ENCODE data around the gene POU5F2. TPM values are rescaled to one million over a fixed set of nuclear protein-coding genes. Genes with fewer than 3 reads are reported as not detected.

POU5F2 gene
- total RNA-seq, 2 donors from 2014 or later: 0.40 to 0.84 TPM

- no peaks in the 10 kb centered on the region for H3K27me3 Mint-ChIP-seq (ENCODE audit: insufficient read depth)
- no peak overlapping the region for H3K9ac ChIP-seq (ENCODE audit: extremely low read depth, low read length, poor library complexity, severe bottlenecking)
- H3K4me1 ChIP-seq (ENCODE audit: control insufficient read depth, insufficient read depth, low read length): no peaks in the 10 kb centered on the region
- no peak overlapping the region for H3K4me3 ChIP-seq (ENCODE audit: low read length)
- 80 to 90% methylated on average over 2 to 3 of the region's 3 CpGs for WGBS, 2 experiments (ENCODE audit: insufficient coverage in 1 of 2, insufficient read length in 1 of 2)
- H3K36me3 ChIP-seq (ENCODE audit: control insufficient read depth, insufficient read depth, low read length): no peaks in the 10 kb centered on the region
- no peak overlapping the region for H3K27ac Mint-ChIP-seq
- peak overlapping the region; percentile 86 for H3K27ac ChIP-seq (ENCODE audit: low read depth, low read length)
- H3K4me3 Mint-ChIP-seq: no peak overlapping the region
- DNase-seq: no peak
- no peaks in the 10 kb centered on the region for H3K36me3 Mint-ChIP-seq (ENCODE audit: low read depth)
- no peaks in the 10 kb centered on the region for H3K9me3 Mint-ChIP-seq
- H3K9me3 ChIP-seq (ENCODE audit: control insufficient read depth, low read length): no peaks in the 10 kb centered on the region
- TF ChIP-seq, protein P1, sequence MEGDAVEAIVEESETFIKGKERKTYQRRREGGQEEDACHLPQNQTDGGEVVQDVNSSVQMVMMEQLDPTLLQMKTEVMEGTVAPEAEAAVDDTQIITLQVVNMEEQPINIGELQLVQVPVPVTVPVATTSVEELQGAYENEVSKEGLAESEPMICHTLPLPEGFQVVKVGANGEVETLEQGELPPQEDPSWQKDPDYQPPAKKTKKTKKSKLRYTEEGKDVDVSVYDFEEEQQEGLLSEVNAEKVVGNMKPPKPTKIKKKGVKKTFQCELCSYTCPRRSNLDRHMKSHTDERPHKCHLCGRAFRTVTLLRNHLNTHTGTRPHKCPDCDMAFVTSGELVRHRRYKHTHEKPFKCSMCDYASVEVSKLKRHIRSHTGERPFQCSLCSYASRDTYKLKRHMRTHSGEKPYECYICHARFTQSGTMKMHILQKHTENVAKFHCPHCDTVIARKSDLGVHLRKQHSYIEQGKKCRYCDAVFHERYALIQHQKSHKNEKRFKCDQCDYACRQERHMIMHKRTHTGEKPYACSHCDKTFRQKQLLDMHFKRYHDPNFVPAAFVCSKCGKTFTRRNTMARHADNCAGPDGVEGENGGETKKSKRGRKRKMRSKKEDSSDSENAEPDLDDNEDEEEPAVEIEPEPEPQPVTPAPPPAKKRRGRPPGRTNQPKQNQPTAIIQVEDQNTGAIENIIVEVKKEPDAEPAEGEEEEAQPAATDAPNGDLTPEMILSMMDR (conservative IDR thresholded peaks at IDR 0.05): no peak
- no peaks in the 10 kb centered on the region for H3K27me3 ChIP-seq (ENCODE audit: control insufficient read depth, insufficient read depth, low read length, poor library complexity, severe bottlenecking)
- no peaks in the 10 kb centered on the region for H3K4me1 Mint-ChIP-seq
Observed at GRCh38 chr5:93777620-93778019, 36.2 kb upstream of the POU5F2 start.

- Histone ChIP-seq H3K4me1 (ENCODE audit: control insufficient read depth, insufficient read depth, low read length) (no peaks in the 10 kb centered on the region), H3K27me3 (ENCODE audit: control insufficient read depth, insufficient read depth, low read length, poor library complexity, severe bottlenecking) (no peaks in the 10 kb centered on the region), H3K9me3 (ENCODE audit: control insufficient read depth, low read length) (peaks cover 27% of the 10 kb centered on the region), H3K36me3 (ENCODE audit: control insufficient read depth, insufficient read depth, low read length) (no peaks in the 10 kb centered on the region), H3K27ac (ENCODE audit: low read depth, low read length) (no peak overlapping the region), H3K4me3 (ENCODE audit: low read length) (no peak overlapping the region), H3K9ac (ENCODE audit: extremely low read depth, low read length, poor library complexity, severe bottlenecking) (no peak overlapping the region)
- peaks cover 12% of the 10 kb centered on the region for H3K4me1 Mint-ChIP-seq
- H3K27me3 Mint-ChIP-seq (ENCODE audit: insufficient read depth): no peaks in the 10 kb centered on the region
- no peak for DNase-seq
- WGBS, 2 experiments (ENCODE audit: insufficient coverage in 1 of 2, insufficient read length in 1 of 2): 90% methylated on average over 5 of the region's 5 CpGs; no CpG with 5 or more reads in 1 of the 2 experiments
- H3K9me3 Mint-ChIP-seq: peaks cover 28% of the 10 kb centered on the region
- peak overlapping the region; percentile 52 for H3K27ac Mint-ChIP-seq
- TF ChIP-seq, protein P1 (conservative IDR thresholded peaks at IDR 0.05): no peak
- no peak overlapping the region for H3K4me3 Mint-ChIP-seq
- peaks cover 7% of the 10 kb centered on the region for H3K36me3 Mint-ChIP-seq (ENCODE audit: low read depth)
Observed at GRCh38 chr5:93756372-93756771, 15.0 kb upstream of the POU5F2 start.

GRCh38 chr5:93755716-93756115 is 14.3 kb upstream of the POU5F2 start:
- Histone ChIP-seq H3K4me3 (ENCODE audit: low read length) (no peak overlapping the region), H3K36me3 (ENCODE audit: control insufficient read depth, insufficient read depth, low read length) (no peaks in the 10 kb centered on the region), H3K27me3 (ENCODE audit: control insufficient read depth, insufficient read depth, low read length, poor library complexity, severe bottlenecking) (no peaks in the 10 kb centered on the region), H3K4me1 (ENCODE audit: control insufficient read depth, insufficient read depth, low read length) (no peaks in the 10 kb centered on the region), H3K27ac (ENCODE audit: low read depth, low read length) (no peak overlapping the region), H3K9ac (ENCODE audit: extremely low read depth, low read length, poor library complexity, severe bottlenecking) (no peak overlapping the region), H3K9me3 (ENCODE audit: control insufficient read depth, low read length) (peaks cover 20% of the 10 kb centered on the region)
- peaks cover 22% of the 10 kb centered on the region for H3K9me3 Mint-ChIP-seq
- peak; percentile 51 for DNase-seq
- no peaks in the 10 kb centered on the region for H3K27me3 Mint-ChIP-seq (ENCODE audit: insufficient read depth)
- peaks cover 7% of the 10 kb centered on the region for H3K36me3 Mint-ChIP-seq (ENCODE audit: low read depth)
- TF ChIP-seq, protein P1 (conservative IDR thresholded peaks at IDR 0.05): no peak
- no peak overlapping the region for H3K4me3 Mint-ChIP-seq
- peak overlapping the region; percentile 52 for H3K27ac Mint-ChIP-seq
- peaks cover 12% of the 10 kb centered on the region for H3K4me1 Mint-ChIP-seq
- WGBS, 2 experiments (ENCODE audit: insufficient coverage in 1 of 2, insufficient read length in 1 of 2): 81 to 89% methylated on average over 3 to 10 of the region's 10 CpGs
